PC-3 (cell line): ENCODE results near the gene ZSCAN5A. TPM values are rescaled to one million over a fixed set of nuclear protein-coding genes. Genes with fewer than 3 reads are reported as not detected.

ENCODE experiments used
- ATAC-seq: fragments of 200-7000 bp; cut with Tn5 transposase; 2 replicates; pipeline ENCODE4 v1.9.1; 2020; ENCODE audit warnings: mild to moderate bottlenecking, moderate library complexity
- BruUV-seq: library from RNA; stranded (reverse); fragments of 400-500 nt; replicated peaks from 2 replicates; lab custom pipeline; 2021; lab: Mats Ljungman, UMichigan
- CTCF ChIA-PET: fragments of 300-600 bp; sonication (Branson Sonifier 250); formaldehyde crosslinking; loops from one replicate; lab custom pipeline; 2022; ENCODE audit warnings: antibody characterized with exemption; lab: Charles Lee
- POLR2A ChIA-PET: fragments of 300-600 bp; sonication (Branson Sonifier 250); formaldehyde crosslinking; loops from one replicate; lab custom pipeline; 2022; ENCODE audit warnings: antibody characterized with exemption; ENCODE audit not compliant: unreplicated experiment; lab: Charles Lee
- DNase-seq: peaks from one replicate; pipeline ENCODE4 v3.0.0-alpha.2; 2015
- H2AFZ ChIP-seq: fragments of 300-600 bp; sonication (generic); 2 replicates; pipeline ENCODE4 v1.6.0; 2016; ENCODE audit warnings: antibody characterized with exemption, low read length
- H3F3A ChIP-seq: fragments of 300-600 bp; sonication (generic); one replicate; pipeline ENCODE4 v1.6.0; 2017; ENCODE audit warnings: antibody characterized with exemption, low read length, control low read depth, mild to moderate bottlenecking; ENCODE audit not compliant: unreplicated experiment
- H3K27ac ChIP-seq: fragments of 300-600 bp; sonication (generic); 2 replicates; pipeline ENCODE4 v1.5.1; 2016; ENCODE audit warnings: mild to moderate bottlenecking, low read length
- H3K27me3 ChIP-seq: fragments of 300-600 bp; sonication (generic); 2 replicates; pipeline ENCODE4 v1.6.1; 2016; ENCODE audit warnings: low read length, mixed read lengths
- H3K36me3 ChIP-seq: fragments of 300-600 bp; sonication (generic); 2 replicates; pipeline ENCODE4 v1.6.1; 2016; ENCODE audit warnings: low read depth, mixed run types, low read length, mixed read lengths
- H3K4me1 ChIP-seq: fragments of 300-600 bp; sonication (generic); 2 replicates; pipeline ENCODE4 v1.5.1; 2016; ENCODE audit warnings: low read length; ENCODE audit not compliant: insufficient read depth
- H3K4me2 ChIP-seq: fragments of 300-600 bp; sonication (generic); 2 replicates; pipeline ENCODE4 v1.6.0; 2016; ENCODE audit warnings: low read length
- H3K4me3 ChIP-seq: fragments of 300-600 bp; sonication (generic); 2 replicates; pipeline ENCODE4 v1.5.1; 2016; ENCODE audit warnings: mild to moderate bottlenecking, low read length, mixed read lengths
- H3K79me2 ChIP-seq: fragments of 300-600 bp; sonication (generic); 2 replicates; pipeline ENCODE4 v1.6.1; 2017; ENCODE audit warnings: low read length, mixed read lengths
- H3K9ac ChIP-seq: fragments of 300-600 bp; sonication (generic); 2 replicates; pipeline ENCODE4 v1.6.0; 2016; ENCODE audit warnings: mild to moderate bottlenecking, low read length
- H3K9me2 ChIP-seq: fragments of 300-600 bp; sonication (generic); replicated peaks from 2 replicates; pipeline ENCODE4 v1.6.1; 2016; ENCODE audit warnings: mixed run types, low read length, mixed read lengths
- H3K9me3 ChIP-seq: fragments of 300-600 bp; sonication (generic); 2 replicates; pipeline ENCODE4 v1.6.1; 2016; ENCODE audit warnings: low read length, mixed read lengths
- H4K20me1 ChIP-seq: fragments of 300-600 bp; sonication (generic); 2 replicates; pipeline ENCODE4 v1.6.1; 2016; ENCODE audit warnings: low read length, mixed read lengths
- EZH2 ChIP-seq: fragments of 300-600 bp; sonication (generic); IDR thresholded peaks from one replicate; pipeline ENCODE4 v1.6.1; 2017; ENCODE audit warnings: antibody characterized with exemption, mild to moderate bottlenecking, low read length; ENCODE audit not compliant: unreplicated experiment
- EZH2phosphoT487 ChIP-seq: fragments of 300-600 bp; sonication (generic); IDR thresholded peaks from 2 replicates; pipeline ENCODE4 v1.6.1; 2018; ENCODE audit warnings: mild to moderate bottlenecking, antibody characterized with exemption, low read length, borderline replicate concordance
- intact Hi-C: fragments of 100-400 bp; cut with micrococcal nuclease; formaldehyde crosslinking; loops from 2 replicates; pipeline ENCODE4 v1.9.0; 2023
- total RNA-seq: library from RNA; depleted of rRNA; stranded (reverse); fragments of >200 nt; gene quantifications from 2 replicates; pipeline ENCODE4 v1.2.3, GENCODE V29; 2014
- TF ChIP-seq, protein P1 (sequence below): fragments of 300-600 bp; sonication (generic); conservative IDR thresholded peaks from 2 replicates; pipeline ENCODE4 v1.5.1; 2017; ENCODE audit warnings: antibody characterized with exemption, low read depth, mild to moderate bottlenecking, low read length

ZSCAN5A gene
- total RNA-seq, 1 experiment from 2014 or later: 23.7 TPM

GRCh38 chr19:56350416-56351045, 35.9 kb upstream of the ZSCAN5A start:
- Histone ChIP-seq H3K4me2 (no peak overlapping the region), H3K27ac (no peak overlapping the region), H2AFZ (no peak overlapping the region), H3K4me1 (no peaks in the 10 kb centered on the region), H3K79me2 (no peaks in the 10 kb centered on the region), H3K36me3 (no peaks in the 10 kb centered on the region), H4K20me1 (no peaks in the 10 kb centered on the region), H3K9me3 (0 out of 2 replicates have a peak, but pooled peaks cover 24% of the 10 kb centered on the region), H3K27me3 (0 out of 2 replicates have a peak, but pooled peaks cover 5% of the 10 kb centered on the region), H3K9ac (no peak overlapping the region), H3F3A (no peaks in the 10 kb centered on the region), H3K9me2 (no peaks in the 10 kb centered on the region), H3K4me3 (no peak overlapping the region)
- no peak for TF ChIP-seq EZH2phosphoT487
- TF ChIP-seq, protein P1, sequence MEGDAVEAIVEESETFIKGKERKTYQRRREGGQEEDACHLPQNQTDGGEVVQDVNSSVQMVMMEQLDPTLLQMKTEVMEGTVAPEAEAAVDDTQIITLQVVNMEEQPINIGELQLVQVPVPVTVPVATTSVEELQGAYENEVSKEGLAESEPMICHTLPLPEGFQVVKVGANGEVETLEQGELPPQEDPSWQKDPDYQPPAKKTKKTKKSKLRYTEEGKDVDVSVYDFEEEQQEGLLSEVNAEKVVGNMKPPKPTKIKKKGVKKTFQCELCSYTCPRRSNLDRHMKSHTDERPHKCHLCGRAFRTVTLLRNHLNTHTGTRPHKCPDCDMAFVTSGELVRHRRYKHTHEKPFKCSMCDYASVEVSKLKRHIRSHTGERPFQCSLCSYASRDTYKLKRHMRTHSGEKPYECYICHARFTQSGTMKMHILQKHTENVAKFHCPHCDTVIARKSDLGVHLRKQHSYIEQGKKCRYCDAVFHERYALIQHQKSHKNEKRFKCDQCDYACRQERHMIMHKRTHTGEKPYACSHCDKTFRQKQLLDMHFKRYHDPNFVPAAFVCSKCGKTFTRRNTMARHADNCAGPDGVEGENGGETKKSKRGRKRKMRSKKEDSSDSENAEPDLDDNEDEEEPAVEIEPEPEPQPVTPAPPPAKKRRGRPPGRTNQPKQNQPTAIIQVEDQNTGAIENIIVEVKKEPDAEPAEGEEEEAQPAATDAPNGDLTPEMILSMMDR: peak; percentile 72
- no TSS peak for BruUV-seq
- POLR2A ChIA-PET: no interaction called here
- intact Hi-C loops: no loop called here
- no peak for ATAC-seq
- peak; percentile 66 for DNase-seq
- CTCF ChIA-PET: no interaction called here

DNA sequence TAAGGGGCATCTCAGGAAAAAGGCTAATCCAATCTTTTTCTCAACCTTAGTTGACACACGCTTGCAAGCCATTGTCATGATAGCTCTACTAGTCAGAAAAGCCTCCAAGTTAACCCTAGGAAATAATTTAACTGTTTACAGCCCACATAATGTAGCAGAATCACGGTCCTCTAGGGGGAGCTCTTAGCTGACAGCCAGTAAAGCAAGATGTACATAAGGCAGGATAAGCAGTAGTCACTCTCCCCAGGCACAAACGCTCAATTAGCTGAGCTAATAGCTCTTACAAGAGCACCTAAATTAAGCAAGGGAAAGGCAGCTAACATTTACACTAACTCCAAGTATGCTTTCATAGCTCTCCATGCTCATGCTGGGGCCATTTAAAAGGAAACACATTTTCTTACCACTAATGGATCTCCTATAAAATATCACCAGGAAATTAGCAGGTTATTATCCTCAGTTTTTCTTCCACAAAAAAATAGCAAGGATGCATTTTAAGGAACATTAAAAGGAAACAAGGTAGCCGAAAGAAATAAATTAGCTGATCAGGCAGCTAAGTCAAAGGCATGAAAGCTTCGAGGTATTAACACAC, 33.7 kb upstream of the ZSCAN5A start:
- peak; percentile 17 for DNase-seq
- Histone ChIP-seq H3K4me2 (no peak overlapping the region), H3K9me3 (peaks cover 29% of the 10 kb centered on the region), H3F3A (no peaks in the 10 kb centered on the region), H3K4me1 (no peaks in the 10 kb centered on the region), H3K79me2 (no peaks in the 10 kb centered on the region), H2AFZ (no peak overlapping the region), H4K20me1 (no peaks in the 10 kb centered on the region), H3K27ac (no peak overlapping the region), H3K27me3 (0 out of 2 replicates have a peak, but pooled peaks cover 5% of the 10 kb centered on the region), H3K9ac (no peak overlapping the region), H3K9me2 (no peaks in the 10 kb centered on the region), H3K4me3 (no peak overlapping the region), H3K36me3 (no peaks in the 10 kb centered on the region)
- no peak for ATAC-seq
- POLR2A ChIA-PET: no interaction called here
- no TSS peak for BruUV-seq
- intact Hi-C loops: no loop called here
- CTCF ChIA-PET: interaction anchor here (0.7 kb wide), 1 partner anchor 95 kb away, joined by 4 read pairs; no protein-coding TSS in a partner anchor
- TF ChIP-seq, protein P1: peak; percentile 60
- TF ChIP-seq EZH2phosphoT487: no peak

GRCh38 chr19:56347163-56347778, 32.6 kb upstream of the ZSCAN5A start:
- H3K27me3 ChIP-seq: 0 out of 2 replicates have a peak, but pooled peaks cover 5% of the 10 kb centered on the region
- H3K36me3 ChIP-seq: no peaks in the 10 kb centered on the region
- DNase-seq (no peak), ATAC-seq (no peak)
- H3K4me3 ChIP-seq: no peak overlapping the region
- intact Hi-C loops: no loop called here
- H3K4me1 ChIP-seq: no peaks in the 10 kb centered on the region
- H3K27ac ChIP-seq: no peak overlapping the region
- TF ChIP-seq, protein P1: no peak
- TF ChIP-seq EZH2phosphoT487: no peak
- no peak for TF ChIP-seq EZH2
- BruUV-seq: no TSS peak
- H3K9me2 ChIP-seq: no peaks in the 10 kb centered on the region
- no peak overlapping the region for H3K9ac ChIP-seq
- H2AFZ ChIP-seq: no peak overlapping the region
- H4K20me1 ChIP-seq: no peaks in the 10 kb centered on the region
- peaks cover 37% of the 10 kb centered on the region for H3K9me3 ChIP-seq
- ChIA-PET POLR2A (no interaction called here), CTCF (interaction anchor here (0.7 kb wide), 1 partner anchor 94 kb away, joined by 4 read pairs; no protein-coding TSS in a partner anchor)
- no peaks in the 10 kb centered on the region for H3F3A ChIP-seq
- no peaks in the 10 kb centered on the region for H3K79me2 ChIP-seq
- H3K4me2 ChIP-seq: no peak overlapping the region
